LHCN-M2 (cell line): ENCODE results near the gene CDS1. TPM values are rescaled to one million over a fixed set of nuclear protein-coding genes. Genes with fewer than 3 reads are reported as not detected.
A peak's percentile ranks its signal among the peaks of the same experiment; 100 is the strongest.
"Not testable (repeated sequence)": the region's sequence is repeated elsewhere in the genome, so short reads cannot be mapped to it uniquely, and the experiment has no call there.

ENCODE experiments used
- DNase-seq: peaks from one replicate; pipeline ENCODE4 v3.0.0-alpha.2; 2012; ENCODE audit warnings: low read depth
- total RNA-seq: library from RNA; depleted of rRNA; stranded (reverse); fragments of >200 nt; gene quantifications from 2 replicates; pipeline ENCODE4 v1.2.3, GENCODE V29; 2014

Gene CDS1
- total RNA-seq, 1 experiment from 2014 or later, result 0.17 TPM

GRCh38 chr4:84673475-84674240, 90.7 kb downstream of the CDS1 start:
- DNase-seq, result peak; percentile 90

- no peak for DNase-seq
Measured at GRCh38 chr4:84677093-84677492, 94.2 kb downstream of the CDS1 start.

- DNase-seq, result no peak
Measured at GRCh38 chr4:84677995-84678394, 95.1 kb downstream of the CDS1 start.

DNA sequence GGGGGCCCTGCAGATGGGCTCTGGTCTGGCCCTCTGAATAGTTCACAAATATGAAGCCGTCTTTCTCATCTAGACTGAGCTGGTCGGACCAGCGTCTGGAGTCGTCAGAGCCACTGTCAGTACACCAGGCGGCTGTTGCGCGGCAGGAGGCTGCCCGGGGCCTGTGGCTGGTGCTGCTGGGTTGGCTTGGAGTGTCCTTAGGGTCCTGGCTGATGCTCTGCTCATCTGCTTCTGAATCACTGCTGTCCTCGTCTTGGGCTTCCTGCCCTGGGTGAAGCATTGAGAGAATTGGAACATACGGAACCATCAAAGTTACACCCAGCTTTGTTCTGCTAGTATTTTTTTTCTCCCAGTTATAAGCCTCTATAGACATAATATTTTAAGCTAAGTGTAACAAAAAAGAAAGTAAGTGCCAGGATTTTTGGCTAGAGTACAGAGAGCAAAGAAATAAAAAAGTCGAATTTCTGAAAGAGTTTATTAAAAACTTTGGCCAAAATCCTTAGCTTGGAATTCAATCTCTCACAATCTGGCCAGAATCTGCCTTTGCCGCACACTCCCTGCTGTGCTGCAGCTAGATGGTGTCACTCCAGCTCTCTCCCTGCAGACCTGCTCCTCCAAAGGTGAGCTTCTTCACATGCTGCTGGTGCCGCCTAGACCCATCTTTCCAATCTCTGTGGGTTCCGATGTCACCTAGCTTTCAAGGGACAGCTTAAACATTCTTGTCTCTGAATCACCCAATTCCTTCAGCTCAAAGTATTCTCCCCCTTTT, 96.2 kb downstream of the CDS1 start:
- DNase-seq, result no peak

DNA sequence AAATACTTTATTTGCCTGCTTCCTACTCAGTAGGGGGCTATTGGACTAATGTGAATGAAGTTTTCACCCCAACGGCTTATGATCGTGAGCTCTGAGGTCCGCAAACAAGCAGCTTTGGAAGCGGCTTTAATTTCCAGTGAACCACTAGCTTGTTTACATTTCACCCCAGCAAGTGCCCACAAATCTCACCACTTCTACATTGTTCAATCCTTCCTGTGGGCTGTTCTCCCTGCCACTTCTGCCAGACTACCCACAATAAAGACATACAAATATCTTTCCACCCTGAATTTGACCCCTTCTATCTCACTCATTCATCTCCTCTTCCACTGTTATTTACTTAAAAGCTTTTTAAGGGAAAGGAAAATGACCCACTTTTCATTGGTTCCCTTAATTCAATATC, 98.0 kb downstream of the CDS1 start:
- DNase-seq, result no peak

DNA sequence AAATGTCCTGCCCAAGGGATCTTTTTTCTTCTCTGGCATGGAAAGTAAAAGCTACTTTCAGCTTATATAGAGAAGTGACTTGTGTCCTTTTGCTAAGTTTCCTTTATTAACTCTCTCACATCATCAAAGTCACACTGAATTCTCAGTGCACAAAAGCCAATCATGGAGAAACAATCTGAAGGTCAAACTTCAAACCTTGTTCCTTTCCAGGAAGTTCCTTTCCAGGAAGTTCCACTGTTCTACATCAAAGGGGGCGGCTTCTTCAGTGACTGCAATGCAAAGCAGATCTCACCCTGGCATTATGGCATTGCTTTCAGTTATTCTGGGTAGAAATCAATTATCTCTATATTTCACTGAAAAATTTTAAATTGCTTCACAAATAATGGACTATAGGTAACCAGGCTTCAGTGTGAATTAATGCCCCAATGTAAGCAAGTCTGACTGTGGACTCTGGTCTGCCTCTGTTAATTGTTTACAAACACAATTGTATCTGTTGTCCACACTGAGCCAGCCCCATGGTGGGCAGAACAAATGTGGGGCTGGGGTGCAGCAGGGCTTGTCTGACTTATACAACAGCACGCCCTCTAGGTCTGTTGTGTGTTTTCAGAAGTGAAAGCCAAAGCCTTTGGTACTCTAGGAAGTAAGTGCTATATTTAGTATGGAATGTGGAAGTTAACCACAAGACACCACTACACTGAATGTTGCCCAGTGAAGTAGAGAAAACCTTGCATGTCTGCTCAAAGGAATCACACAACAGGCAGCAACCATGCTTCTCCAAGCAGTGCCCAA, 98.8 kb downstream of the CDS1 start:
- DNase-seq, result peak; percentile 80

DNA sequence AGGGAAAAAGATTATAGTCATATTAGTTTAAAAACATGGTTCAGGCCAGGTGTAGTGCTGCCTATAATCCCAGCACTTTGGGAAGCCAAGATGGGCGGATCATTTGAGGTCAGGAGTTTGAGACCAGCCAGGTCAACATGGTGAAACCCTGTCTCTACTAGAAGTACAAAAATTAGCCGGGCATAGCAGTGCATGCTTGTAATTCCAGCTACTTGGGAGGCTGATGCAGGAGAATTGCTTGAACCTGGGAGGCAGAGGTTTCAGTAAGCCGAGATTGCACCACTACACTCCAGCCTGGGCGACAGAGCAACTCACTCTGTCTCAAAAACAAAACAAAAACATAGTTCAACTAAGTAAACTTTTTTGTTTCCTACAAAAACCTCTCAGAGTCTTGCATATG, 99.7 kb downstream of the CDS1 start:
- not testable (repeated sequence) for DNase-seq

DNA sequence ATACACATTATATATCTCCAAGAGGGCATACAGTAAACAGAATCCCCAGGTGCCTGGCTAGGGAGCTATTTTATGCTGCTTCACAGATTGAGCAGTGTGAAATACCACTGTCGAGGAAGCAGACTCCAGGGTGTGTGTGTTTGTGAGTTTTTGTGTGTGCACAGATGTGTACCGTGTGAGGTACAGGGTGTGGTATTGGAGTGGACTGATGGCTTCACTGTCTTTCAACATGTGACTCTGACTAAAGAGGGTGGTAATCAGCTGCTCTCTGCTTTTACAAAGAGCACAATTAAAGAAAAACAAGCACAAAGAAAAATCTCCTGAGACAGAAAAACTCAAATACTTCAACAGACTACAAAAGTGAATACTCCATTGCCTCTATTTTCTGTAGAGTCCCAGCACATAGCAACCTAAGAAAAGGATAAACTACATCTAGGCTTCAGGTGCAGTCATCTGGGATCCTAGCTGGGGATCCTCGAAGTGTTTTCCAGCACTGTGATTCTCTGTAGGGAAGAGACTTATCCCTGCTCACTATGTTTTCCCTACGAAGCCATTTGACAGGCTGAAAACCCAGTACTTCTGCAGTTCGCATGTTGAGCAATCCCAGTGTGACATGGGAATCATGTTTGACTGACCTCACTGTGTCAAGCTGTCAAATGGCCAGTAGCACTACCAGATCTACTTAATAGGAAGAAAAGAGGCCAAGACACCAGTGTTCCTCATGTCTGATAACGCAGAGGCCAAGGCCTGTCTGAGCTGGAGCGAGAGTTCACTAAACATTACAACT, 100.3 kb downstream of the CDS1 start:
- DNase-seq, result no peak

DNA sequence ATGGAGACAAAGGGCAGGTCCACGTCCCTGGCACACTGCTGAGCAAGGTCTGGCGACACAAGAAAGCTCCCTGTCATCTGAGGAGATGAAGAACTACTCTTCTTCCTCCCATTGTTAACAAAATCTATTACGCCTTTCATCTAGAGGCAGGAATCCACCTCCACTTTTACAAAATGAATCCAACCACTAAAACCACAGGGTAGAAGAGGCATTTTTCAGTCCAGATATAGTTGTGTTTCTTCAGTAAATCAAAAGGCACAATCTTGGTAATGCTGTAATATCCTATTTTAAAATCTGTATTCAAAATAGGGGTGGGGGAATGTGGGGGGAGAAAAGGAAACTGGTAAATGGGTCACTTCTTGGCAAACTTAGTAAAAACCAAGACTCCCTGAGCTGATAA, 101.4 kb downstream of the CDS1 start:
- no peak for DNase-seq

- DNase-seq, result no peak
Measured at GRCh38 chr4:84685105-84685504, 102.2 kb downstream of the CDS1 start.

GRCh38 chr4:84688605-84689004, 105.7 kb downstream of the CDS1 start:
- no peak for DNase-seq

DNA sequence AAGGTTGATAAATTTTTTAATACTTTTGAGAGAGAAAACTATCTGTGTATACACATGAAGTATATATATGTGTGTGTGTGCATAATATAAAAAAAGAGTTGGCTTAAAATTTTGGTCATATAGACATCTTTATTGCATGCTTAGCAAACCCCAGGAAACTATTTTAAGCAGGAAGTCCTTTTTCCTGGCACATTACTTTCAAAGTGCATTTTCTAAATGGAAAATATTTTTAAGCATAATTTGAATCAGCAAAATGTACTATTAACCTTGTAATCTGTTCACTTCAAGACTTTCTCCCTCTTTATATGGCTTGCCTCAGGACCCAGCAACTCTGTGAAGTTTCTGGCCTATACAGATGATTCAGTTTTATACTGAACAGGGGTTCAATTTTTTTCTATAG, 106.3 kb downstream of the CDS1 start:
- no peak for DNase-seq

DNA sequence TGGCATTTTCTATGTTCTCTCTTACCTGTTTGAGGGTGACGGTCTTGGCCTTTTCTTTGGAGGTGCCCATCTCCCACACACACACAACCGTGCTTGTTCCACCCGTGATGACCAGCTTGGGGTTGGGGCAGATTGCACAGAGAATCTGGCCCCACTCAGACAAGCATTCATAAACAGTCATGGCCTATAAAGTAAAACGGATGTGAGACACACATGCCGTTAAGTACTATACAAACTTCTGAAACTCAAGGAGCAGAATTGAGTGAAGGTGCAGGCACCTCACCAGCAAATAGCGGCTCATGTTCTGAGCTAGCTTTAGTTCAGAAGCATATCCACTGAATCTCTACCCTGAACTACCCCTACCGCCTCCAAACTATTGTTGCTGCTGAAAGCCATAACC, 107.6 kb downstream of the CDS1 start:
- DNase-seq, result no peak

DNA sequence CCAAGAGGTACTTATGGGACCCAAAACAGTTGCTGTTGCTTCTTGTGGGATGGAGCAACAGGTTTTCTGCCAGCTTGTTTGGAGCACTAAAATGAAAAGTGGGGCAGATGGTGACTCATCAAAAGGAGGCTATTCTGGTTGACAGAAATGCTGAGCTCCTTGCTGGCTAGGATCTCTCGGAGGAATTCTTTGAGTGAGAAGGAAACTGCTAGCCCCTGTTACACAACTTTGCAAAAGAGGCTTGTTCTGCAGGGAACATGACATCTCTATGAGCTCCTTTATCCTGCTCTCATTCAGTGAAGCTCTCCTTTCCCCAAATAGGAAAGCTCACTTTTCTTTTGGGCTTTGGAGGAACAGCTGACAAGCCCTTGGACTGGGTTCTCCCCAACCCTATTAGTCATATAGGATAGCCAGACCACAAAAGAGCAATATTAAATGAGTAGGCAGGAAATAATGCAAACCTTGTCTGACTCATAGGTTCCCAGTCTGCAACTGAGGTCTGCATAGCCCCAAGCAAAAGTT, 108.3 kb downstream of the CDS1 start:
- DNase-seq, result peak; percentile 98

GRCh38 chr4:84691800-84692199, 108.9 kb downstream of the CDS1 start:
- DNase-seq, result no peak

DNA sequence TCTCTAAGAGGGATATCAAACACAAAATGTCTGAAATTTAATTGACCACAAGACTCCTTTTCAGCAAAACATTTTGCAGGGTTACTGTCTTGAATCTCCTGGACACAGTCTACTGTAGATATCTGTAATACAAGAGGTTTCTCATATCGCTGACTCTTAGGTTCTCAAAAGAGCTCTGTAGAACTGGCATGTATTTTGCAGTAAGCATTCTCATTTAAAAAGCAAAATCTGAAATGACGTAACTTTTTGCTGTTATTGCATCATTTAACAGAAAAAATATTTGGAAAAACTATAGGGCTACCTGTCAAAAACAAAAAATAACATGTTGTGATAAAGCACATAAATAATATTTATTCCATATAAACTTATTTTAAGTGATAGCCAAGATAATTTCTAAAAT, 114.2 kb downstream of the CDS1 start:
- no peak for DNase-seq

DNA sequence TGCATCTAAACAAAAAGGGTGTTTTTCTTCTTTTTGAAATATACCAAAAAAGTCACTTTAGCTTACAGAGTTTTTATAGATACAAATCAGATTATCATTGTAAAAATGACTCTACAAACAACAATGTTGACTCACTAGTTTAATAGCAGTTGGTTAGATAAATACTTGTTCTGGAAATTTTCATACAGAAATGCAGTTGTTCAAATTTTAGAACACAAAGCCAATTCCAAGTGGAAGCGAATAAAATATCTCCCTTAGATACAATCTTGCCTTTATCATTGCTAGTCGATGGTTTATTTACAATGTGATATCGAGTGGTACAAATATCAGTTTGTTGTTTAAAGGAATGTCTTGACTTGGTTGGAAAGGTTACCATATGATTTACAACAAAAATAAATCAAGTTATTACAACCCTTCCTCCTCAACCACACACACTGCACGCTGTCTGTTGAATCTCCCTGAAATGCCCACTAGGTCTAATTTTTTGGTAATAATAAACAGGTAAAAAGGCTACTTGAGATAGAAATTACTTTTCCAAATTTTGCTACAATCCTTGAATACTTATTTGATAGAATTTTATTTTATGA, 114.8 kb downstream of the CDS1 start:
- peak; percentile 44 for DNase-seq

- no peak for DNase-seq
Measured at GRCh38 chr4:84699001-84699671, 116.2 kb downstream of the CDS1 start.
